SK-N-MC (cell line): ENCODE results near the gene MARCHF10.

ENCODE experiments used
- DNase-seq: peaks from one replicate; pipeline ENCODE4 v3.0.0-alpha.2; 2011; ENCODE audit warnings: low read depth, low spot score
- H3K27ac ChIP-seq: fragments of 200-600 bp; sonication (generic); 2 replicates; pipeline ENCODE4 v1.5.1; 2016; ENCODE audit warnings: mixed run types
- H3K36me3 ChIP-seq: fragments of 200-600 bp; sonication (generic); 2 replicates; pipeline ENCODE4 v1.6.1; 2017; ENCODE audit warnings: antibody characterized with exemption, low read length, mixed read lengths; ENCODE audit not compliant: insufficient read depth
- H3K4me3 ChIP-seq: fragments of 200-600 bp; sonication (generic); 2 replicates; pipeline ENCODE4 v1.5.1; 2016
- H3K9ac ChIP-seq: fragments of 200-600 bp; sonication (generic); 2 replicates; pipeline ENCODE4 v1.8.0; 2017; ENCODE audit warnings: mixed run types, mixed read lengths; ENCODE audit not compliant: insufficient read length
- H3K9me3 ChIP-seq: fragments of 200-600 bp; sonication (generic); 2 replicates; pipeline ENCODE4 v1.6.1; 2017; ENCODE audit warnings: low read depth, mild to moderate bottlenecking, antibody characterized with exemption, low read length, moderate library complexity, mixed read lengths
- EZH2 ChIP-seq: fragments of 200-600 bp; sonication (generic); IDR thresholded peaks from one replicate; pipeline ENCODE4 v1.6.1; 2017; ENCODE audit warnings: antibody characterized with exemption
- FOXP2 ChIP-seq: optimal IDR thresholded peaks from 2 replicates; pipeline ENCODE3; 2011; ENCODE audit warnings: mild to moderate bottlenecking, moderate library complexity; ENCODE audit not compliant: insufficient read depth; ENCODE audit errors: extremely low read length, control extremely low read depth
- POLR2AphosphoS5 ChIP-seq: IDR thresholded peaks from 2 replicates; pipeline ENCODE4 v1.6.1; 2012; ENCODE audit warnings: mild to moderate bottlenecking, low read depth, low read length, borderline replicate concordance

MARCHF10 gene

GRCh38 chr17:62681061-62681938 lies 126.8 kb downstream of the MARCHF10 start:
- DNase-seq = no peak
- Histone ChIP-seq H3K36me3 (peaks cover 45% of the 10 kb centered on the region), H3K27ac (no peak overlapping the region), H3K9me3 (no peaks in the 10 kb centered on the region), H3K9ac (no peak overlapping the region), H3K4me3 (no peak overlapping the region)
- TF ChIP-seq FOXP2 = no peak
- no peak for TF ChIP-seq POLR2AphosphoS5
- TF ChIP-seq EZH2 = no peak

DNA sequence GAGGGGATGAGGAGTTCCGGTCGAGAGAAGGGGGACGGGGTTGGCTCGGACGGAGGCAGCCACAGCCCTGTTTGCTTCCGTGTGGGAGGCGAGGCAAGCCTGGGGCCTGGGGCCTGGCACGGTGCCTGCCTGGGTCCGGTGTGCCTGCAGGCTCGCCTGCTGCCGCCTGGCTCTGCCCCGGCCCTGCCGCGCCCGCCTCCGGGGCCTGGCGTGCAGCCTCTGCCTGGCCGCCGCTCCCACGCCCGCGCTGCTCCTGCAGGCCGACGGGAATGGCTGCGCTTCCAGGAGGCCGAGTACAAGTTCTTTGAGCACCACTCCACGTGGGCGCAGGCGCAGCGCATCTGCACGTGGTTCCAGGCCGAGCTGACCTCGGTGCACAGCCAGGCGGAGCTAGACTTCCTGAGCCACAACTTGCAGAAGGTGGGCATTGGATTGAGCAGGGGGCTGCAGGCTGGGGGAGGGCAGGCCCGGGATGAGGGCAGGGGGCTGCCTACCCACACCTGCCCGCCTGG lies 127.5 kb downstream of the MARCHF10 start:
- no peak overlapping the region for H3K9ac ChIP-seq
- TF ChIP-seq EZH2 = no peak
- no peak for TF ChIP-seq FOXP2
- TF ChIP-seq POLR2AphosphoS5 = no peak
- no peaks in the 10 kb centered on the region for H3K9me3 ChIP-seq
- H3K27ac ChIP-seq = no peak overlapping the region
- H3K4me3 ChIP-seq = no peak overlapping the region
- H3K36me3 ChIP-seq = peaks cover 48% of the 10 kb centered on the region
- no peak for DNase-seq

DNA sequence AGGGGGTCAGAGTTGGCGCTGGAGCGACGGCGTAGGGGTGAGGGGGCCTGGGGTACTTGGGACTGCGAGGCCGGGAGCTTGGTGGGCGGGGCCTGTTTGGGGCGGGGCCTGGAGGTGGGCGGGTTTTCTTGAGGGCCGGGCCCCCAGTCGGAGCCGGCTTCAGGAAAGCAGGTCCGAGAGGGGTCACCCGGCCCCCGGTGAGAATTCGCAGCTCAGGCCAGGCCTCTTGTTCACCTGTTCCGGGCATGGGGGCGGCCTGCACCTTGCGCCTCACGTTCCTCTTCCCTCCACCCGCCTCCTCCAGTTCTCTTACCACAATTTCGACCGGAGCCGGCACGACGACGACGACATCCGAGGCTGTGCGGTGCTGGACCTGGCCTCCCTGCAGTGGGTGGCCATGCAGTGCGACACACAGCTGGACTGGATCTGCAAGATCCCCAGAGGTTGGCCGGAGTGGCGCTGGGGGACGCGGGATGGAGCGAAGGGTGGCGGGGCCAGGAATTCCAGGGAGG lies 128.2 kb downstream of the MARCHF10 start:
- Histone ChIP-seq H3K27ac (no peak overlapping the region), H3K36me3 (peaks cover 48% of the 10 kb centered on the region), H3K9me3 (no peaks in the 10 kb centered on the region), H3K4me3 (no peak overlapping the region), H3K9ac (no peak overlapping the region)
- TF ChIP-seq FOXP2 (no peak), EZH2 (no peak), POLR2AphosphoS5 (no peak)
- DNase-seq = no peak

DNA sequence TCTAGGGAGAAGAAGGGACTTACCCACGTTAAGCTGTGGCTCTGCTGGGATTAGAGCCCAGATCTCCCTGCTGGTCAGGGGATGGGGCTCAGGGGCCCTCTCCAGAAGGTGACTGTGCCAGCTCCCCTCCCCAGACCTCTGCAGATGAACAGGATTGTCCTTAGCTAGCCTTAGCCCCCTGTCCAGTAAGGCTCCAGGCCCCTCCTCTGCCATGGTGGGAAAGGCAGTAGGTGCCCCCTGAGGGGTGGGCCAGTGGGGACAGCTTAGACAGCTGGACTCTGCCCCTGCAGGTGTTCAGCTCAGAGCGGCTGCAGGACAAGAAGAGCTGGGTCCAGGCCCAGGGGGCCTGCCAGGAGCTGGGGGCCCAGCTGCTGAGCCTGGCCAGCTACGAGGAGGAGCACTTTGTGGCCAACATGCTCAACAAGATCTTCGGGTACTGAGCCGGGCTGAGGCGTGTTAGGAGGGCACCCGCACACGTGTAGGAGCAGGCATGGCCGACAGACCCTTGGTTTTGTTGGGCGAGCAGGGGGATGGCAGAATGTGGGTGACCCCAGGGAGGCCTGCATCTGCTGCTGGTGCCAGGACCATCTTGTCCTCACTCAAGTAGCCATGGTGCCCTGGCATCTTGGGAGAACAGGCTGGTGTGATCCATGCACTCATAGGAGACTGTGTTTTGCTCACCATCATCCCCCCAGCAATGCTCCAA lies 129.7 kb downstream of the MARCHF10 start:
- H3K36me3 ChIP-seq = peaks cover 37% of the 10 kb centered on the region; the same call in 1 of the 2 replicates
- no peak overlapping the region for H3K4me3 ChIP-seq
- H3K9me3 ChIP-seq = no peaks in the 10 kb centered on the region
- TF ChIP-seq FOXP2 (no peak), POLR2AphosphoS5 (no peak), EZH2 (no peak)
- no peak overlapping the region for H3K9ac ChIP-seq
- no peak overlapping the region for H3K27ac ChIP-seq
- DNase-seq = no peak

- Histone ChIP-seq H3K36me3 (peaks cover 34% of the 10 kb centered on the region; the same call in 1 of the 2 replicates), H3K9ac (no peak overlapping the region), H3K9me3 (no peaks in the 10 kb centered on the region), H3K4me3 (no peak overlapping the region), H3K27ac (no peak overlapping the region)
- TF ChIP-seq POLR2AphosphoS5 (no peak), FOXP2 (no peak), EZH2 (no peak)
- DNase-seq = no peak
These were observed 131.0 kb downstream of the MARCHF10 start for GRCh38 chr17:62676952-62677596.

DNA sequence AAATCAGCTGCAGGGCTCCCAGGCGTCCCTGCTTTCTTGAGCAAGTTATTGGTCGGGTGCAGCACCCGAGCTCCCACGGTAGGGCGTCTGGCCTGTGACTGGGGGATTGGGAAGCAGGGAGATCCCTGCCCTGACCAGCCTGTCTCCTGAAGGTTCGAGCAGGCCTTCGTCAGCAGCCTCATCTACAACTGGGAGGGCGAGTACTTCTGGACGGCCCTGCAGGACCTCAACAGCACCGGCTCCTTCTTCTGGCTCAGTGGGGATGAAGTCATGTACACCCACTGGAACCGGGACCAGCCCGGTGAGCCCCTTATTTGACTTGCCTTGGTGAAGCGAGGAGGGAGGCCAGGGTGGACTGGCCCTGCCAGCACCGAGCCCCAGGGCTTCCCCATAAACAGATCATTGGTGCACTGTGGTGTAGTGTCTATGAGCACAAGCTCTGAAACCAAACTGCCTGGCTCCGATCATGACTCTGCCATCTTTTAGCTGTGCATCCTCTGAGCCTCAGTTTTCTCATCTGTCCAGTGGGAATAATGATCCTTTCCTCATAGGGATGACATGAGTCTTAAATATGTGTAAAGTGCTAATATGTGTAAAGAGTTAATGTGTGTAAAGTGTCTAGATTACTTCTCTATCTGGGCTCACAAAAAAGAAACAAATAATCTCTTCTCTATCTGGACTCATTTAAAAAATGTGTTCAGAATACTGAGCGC lies 131.7 kb downstream of the MARCHF10 start:
- Histone ChIP-seq H3K9ac (no peak overlapping the region), H3K27ac (no peak overlapping the region), H3K9me3 (no peaks in the 10 kb centered on the region), H3K4me3 (no peak overlapping the region), H3K36me3 (peaks cover 30% of the 10 kb centered on the region; the same call in 1 of the 2 replicates)
- DNase-seq = no peak
- TF ChIP-seq POLR2AphosphoS5 (no peak), EZH2 (no peak), FOXP2 (no peak)

- peaks cover 26% of the 10 kb centered on the region; the same call in 1 of the 2 replicates for H3K36me3 ChIP-seq
These were observed 132.4 kb downstream of the MARCHF10 start for GRCh38 chr17:62675701-62676100.

More at GRCh38 chr17:62675701-62676100, 132.4 kb downstream of the MARCHF10 start:
- DNase-seq = no peak
- Histone ChIP-seq H3K4me3 (no peak overlapping the region), H3K9me3 (no peaks in the 10 kb centered on the region), H3K27ac (no peak overlapping the region), H3K9ac (no peak overlapping the region)
- TF ChIP-seq FOXP2 = no peak
- TF ChIP-seq POLR2AphosphoS5 = no peak
- no peak for TF ChIP-seq EZH2
